Lower lobe of right lung (tissue), 2 donors: ENCODE measurements around the gene SALL3. TPM values are rescaled to one million over a fixed set of nuclear protein-coding genes. Genes with fewer than 3 reads are reported as not detected.
"Not testable (repeated sequence)": the region's sequence is repeated elsewhere in the genome, so short reads cannot be mapped to it uniquely, and the experiment has no call there.

Experiments used
- ATAC-seq, 2 donors: fragments of 200-7000 bp; cut with Tn5 transposase; one replicate each; pipeline ENCODE4 v1.9.1; 2020 to 2022; ENCODE audit warnings: mild to moderate bottlenecking in 2 of 2, moderate library complexity in 2 of 2
- DNase-seq: peaks from one replicate; pipeline ENCODE4 v3.0.0-alpha.2; 2020
- H3K27ac ChIP-seq: fragments of 200-600 bp; one replicate; pipeline ENCODE4 v1.8.0; 2022
- H3K27me3 ChIP-seq: fragments of 200-600 bp; one replicate; pipeline ENCODE4 v1.8.0; 2022; ENCODE audit warnings: low read depth
- H3K36me3 ChIP-seq: fragments of 200-600 bp; one replicate; pipeline ENCODE4 v1.8.0; 2022; ENCODE audit warnings: mild to moderate bottlenecking
- H3K4me1 ChIP-seq: fragments of 200-600 bp; one replicate; pipeline ENCODE4 v1.8.0; 2022
- H3K4me3 ChIP-seq: fragments of 200-600 bp; one replicate; pipeline ENCODE4 v1.8.0; 2022; ENCODE audit warnings: mild to moderate bottlenecking
- H3K9me3 ChIP-seq: fragments of 200-600 bp; one replicate; pipeline ENCODE4 v1.8.0; 2022
- intact Hi-C: fragments of 100-400 bp; cut with DNase I; formaldehyde crosslinking; loops from one replicate; pipeline ENCODE4 v1.11.0; 2022
- total RNA-seq: library from RNA; stranded (reverse); fragmentation: NEBNext Ultra II Directional; extraction: Animal tissue kit (Norgen Biotek cat#: 25700); gene quantifications from one replicate; pipeline ENCODE4 v1.2.1, GENCODE V29; 2021
- TF ChIP-seq, protein P1 (sequence below): fragments of 200-600 bp; IDR thresholded peaks from one replicate; pipeline ENCODE4 v1.8.0; 2022; ENCODE audit warnings: antibody characterized with exemption, mild to moderate bottlenecking
- donor health status: DM: no; HTN: yes; CAD: no; lungs with severe emphysema.

Gene SALL3
- total RNA-seq, 1 donor from 2014 or later, result not detected

DNA sequence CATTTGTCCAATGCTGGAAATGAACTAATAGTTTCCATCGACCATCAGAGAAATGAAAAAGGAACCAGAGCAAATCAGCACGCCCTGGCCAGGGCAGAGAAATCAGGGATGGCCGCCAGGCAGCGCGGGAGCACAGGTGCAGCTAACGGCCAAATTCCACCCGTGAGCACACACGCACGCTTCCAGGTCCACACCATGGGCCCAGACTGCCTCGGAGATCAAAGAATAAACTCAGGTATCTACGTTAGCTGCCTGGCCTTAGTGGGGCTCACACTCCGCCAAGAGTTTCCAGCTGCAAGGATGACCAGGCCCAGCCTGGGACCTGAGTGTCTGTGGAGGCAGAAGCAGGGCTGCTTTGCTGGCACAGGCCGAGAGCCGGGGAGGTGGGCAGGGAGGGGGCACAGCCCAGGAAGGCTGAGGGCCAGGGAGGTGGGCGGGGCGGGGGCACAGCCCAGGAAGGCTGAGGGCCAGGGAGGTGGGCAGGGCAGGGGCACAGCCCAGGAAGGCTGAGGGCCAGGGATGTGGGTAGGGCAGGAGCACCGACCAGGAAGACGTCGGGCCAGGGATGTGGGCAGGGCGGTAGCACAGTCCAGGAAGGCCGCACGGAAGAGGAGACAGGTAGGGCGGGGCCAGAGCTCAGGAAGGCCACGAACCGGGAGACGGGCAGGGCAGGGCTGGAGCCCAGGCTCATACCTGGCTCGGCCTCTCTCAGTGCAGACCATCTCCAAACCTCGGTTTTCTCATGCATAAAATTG, 43.2 kb upstream of the SALL3 start:
- DNase-seq (no peak), ATAC-seq (peak in 1 of 2 donors; percentile 49)
- no peaks in the 10 kb centered on the region for H3K36me3 ChIP-seq
- H3K27me3 ChIP-seq, result no peaks in the 10 kb centered on the region
- no peak overlapping the region for H3K4me3 ChIP-seq
- TF ChIP-seq, protein P1, sequence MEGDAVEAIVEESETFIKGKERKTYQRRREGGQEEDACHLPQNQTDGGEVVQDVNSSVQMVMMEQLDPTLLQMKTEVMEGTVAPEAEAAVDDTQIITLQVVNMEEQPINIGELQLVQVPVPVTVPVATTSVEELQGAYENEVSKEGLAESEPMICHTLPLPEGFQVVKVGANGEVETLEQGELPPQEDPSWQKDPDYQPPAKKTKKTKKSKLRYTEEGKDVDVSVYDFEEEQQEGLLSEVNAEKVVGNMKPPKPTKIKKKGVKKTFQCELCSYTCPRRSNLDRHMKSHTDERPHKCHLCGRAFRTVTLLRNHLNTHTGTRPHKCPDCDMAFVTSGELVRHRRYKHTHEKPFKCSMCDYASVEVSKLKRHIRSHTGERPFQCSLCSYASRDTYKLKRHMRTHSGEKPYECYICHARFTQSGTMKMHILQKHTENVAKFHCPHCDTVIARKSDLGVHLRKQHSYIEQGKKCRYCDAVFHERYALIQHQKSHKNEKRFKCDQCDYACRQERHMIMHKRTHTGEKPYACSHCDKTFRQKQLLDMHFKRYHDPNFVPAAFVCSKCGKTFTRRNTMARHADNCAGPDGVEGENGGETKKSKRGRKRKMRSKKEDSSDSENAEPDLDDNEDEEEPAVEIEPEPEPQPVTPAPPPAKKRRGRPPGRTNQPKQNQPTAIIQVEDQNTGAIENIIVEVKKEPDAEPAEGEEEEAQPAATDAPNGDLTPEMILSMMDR, result no peak
- intact Hi-C loops, result no loop called here
- H3K27ac ChIP-seq, result no peak overlapping the region
- H3K9me3 ChIP-seq, result no peaks in the 10 kb centered on the region
- no peaks in the 10 kb centered on the region for H3K4me1 ChIP-seq

DNA sequence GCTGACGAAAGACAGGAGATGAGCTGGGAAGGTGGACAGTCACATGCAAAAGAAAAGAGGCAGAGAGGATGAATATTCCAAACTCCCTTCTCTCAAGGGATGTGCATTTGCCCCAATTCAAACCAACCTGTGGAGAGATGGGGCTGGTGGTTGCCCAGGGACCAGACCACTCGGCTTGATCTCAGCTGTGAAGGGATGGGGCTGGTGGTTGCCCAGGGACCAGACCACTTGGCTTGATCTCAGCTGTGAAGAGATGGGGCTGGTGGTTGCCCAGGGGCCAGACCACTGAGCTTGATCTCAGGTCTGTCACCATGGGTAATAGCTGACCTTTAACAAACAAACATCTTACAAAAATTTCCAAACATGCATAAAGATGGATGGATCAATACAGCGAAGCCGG, 42.5 kb upstream of the SALL3 start:
- DNase-seq (no peak), ATAC-seq (no peak)
- no peaks in the 10 kb centered on the region for H3K9me3 ChIP-seq
- H3K27me3 ChIP-seq, result no peaks in the 10 kb centered on the region
- no peak overlapping the region for H3K27ac ChIP-seq
- intact Hi-C loops, result no loop called here
- no peaks in the 10 kb centered on the region for H3K36me3 ChIP-seq
- H3K4me3 ChIP-seq, result no peak overlapping the region
- H3K4me1 ChIP-seq, result no peaks in the 10 kb centered on the region
- TF ChIP-seq, protein P1, result no peak

DNA sequence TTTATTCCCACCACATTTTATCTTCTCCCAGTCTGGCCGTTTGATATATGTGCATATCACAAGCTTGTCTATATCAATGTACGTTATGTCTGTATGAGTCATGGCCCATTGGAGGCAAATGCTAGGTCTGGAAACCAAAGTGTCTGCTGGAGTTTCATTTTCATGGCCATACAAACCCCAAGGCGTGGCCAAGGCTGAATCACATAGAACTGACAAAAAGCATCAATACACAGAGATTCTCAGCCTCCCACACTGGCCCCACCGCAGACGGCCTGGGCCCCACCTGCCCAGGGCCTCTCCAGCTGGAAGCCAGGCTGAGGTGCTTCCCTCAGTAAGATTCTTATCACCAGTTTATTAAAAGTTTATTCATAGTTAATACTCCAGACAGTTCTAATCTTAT, 40.5 kb upstream of the SALL3 start:
- intact Hi-C loops, result no loop called here
- H3K27ac ChIP-seq, result no peak overlapping the region
- H3K27me3 ChIP-seq, result no peaks in the 10 kb centered on the region
- no peak for DNase-seq
- no peaks in the 10 kb centered on the region for H3K4me1 ChIP-seq
- TF ChIP-seq, protein P1, result no peak
- no peak overlapping the region for H3K4me3 ChIP-seq
- no peaks in the 10 kb centered on the region for H3K36me3 ChIP-seq
- no peaks in the 10 kb centered on the region for H3K9me3 ChIP-seq
- ATAC-seq, result no peak

DNA sequence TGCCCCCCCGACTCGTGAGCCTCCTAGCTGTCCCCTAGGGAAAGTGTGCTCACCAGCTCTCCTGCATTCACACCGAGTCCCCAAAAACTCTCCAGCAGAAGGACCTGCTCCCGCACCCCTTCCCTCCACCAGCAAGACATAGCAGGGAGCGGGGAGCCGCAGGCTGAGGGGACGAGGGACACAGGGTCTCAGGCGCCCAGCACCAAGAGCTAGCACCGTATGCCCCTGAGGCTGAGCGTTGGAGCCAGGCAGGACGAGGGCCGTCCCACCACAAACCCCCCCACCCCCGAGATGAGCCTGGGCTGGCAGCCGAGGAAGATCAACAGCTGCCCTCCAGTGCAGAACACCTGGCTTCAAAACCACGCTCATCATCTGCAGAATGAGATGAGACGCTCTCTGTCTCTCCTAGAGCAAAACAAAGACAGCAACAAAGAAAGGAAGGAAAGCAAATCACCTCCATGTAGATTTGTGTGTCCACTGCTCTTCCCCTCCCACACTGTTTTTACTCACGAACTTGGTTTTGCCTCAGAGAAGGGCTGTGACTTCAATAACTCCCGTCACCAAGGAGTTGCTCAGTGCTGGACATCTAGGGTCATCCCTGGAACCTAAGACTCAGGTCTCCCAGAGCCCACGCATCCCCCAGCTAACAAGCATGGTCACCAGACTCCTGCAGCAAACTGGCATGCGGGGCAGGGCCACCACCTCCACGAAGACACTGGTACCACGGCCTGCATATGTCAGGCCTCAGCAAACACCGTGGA, 39.7 kb upstream of the SALL3 start:
- Histone ChIP-seq H3K36me3 (no peaks in the 10 kb centered on the region), H3K4me3 (no peak overlapping the region), H3K27ac (no peak overlapping the region), H3K9me3 (no peaks in the 10 kb centered on the region), H3K4me1 (no peaks in the 10 kb centered on the region), H3K27me3 (no peaks in the 10 kb centered on the region)
- intact Hi-C loops, result no loop called here
- TF ChIP-seq, protein P1, result no peak
- ATAC-seq, result peak in 1 of 2 donors; percentile 25
- DNase-seq, result no peak

DNA sequence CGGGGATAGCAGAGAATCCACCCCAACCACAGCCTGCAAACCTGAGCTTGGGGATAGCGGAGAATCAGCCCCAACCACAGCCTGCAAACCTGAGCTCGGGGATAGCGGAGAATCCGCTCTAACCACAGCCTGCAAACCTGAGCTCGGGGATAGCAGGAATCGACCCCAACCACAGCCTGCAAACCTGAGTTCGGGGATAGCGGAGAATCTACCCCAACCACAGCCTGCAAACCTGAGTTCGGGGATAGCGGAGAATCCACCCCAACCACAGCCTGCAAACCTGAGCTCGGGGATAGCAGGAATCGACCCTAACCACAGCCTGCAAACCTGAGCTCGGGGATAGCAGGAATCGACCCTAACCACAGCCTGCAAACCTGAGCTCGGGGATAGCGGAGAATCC, 37.4 kb upstream of the SALL3 start:
- H3K27me3 ChIP-seq, H3K4me1 ChIP-seq, H3K9me3 ChIP-seq, H3K4me3 ChIP-seq, H3K27ac ChIP-seq, intact Hi-C loops, H3K36me3 ChIP-seq, ATAC-seq, DNase-seq: not testable (repeated sequence)

DNA sequence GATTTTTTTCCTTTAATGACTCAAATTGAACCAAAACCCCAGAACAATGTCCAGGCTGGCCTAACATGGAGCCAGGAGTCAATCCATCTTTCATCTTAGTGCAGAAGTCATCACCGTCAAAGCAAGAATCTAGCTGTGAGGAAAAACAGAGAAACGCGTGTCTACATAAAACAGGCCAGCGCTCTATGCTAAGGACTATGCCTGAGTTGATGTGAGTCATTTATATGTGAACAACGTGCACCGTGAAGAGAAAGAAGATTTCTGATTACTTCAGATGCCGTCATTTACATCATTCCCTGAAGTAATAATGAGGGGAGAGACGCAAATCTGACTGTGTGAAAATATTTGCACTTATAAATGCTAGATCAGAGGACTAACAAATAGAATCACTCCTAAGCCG, 34.0 kb upstream of the SALL3 start:
- Histone ChIP-seq H3K9me3 (no peaks in the 10 kb centered on the region), H3K27ac (no peak overlapping the region), H3K36me3 (no peaks in the 10 kb centered on the region), H3K27me3 (peaks cover 4% of the 10 kb centered on the region), H3K4me3 (no peak overlapping the region), H3K4me1 (no peaks in the 10 kb centered on the region)
- TF ChIP-seq, protein P1, result no peak
- DNase-seq (no peak), ATAC-seq (no peak)
- intact Hi-C loops, result no loop called here
